Measurements from ENCODE around the gene KIF1B. TPM values are rescaled to one million over a fixed set of nuclear protein-coding genes. Genes with fewer than 3 reads are reported as not detected.
"Not testable (repeated sequence)": the region's sequence is repeated elsewhere in the genome, so short reads cannot be mapped to it uniquely, and the experiment has no call there.

Gene KIF1B
- total RNA-seq, 1 experiment from 2014 or later = 22.7 TPM

GRCh38 chr1:10245674-10246073 is 35.3 kb downstream of the KIF1B start:
- Histone ChIP-seq H3K27me3 (ENCODE audit: insufficient read depth, low read depth) (no peaks in the 10 kb centered on the region), H4K20me1 (ENCODE audit: insufficient read depth) (no peaks in the 10 kb centered on the region), H3K4me2 (no peak overlapping the region), H3F3A (ENCODE audit: insufficient read depth, low read depth) (no peaks in the 10 kb centered on the region), H3K79me2 (ENCODE audit: low read depth) (no peaks in the 10 kb centered on the region), H3K4me3 (no peak overlapping the region), H3K4me1 (replicated peaks; ENCODE audit: insufficient read depth) (no peaks in the 10 kb centered on the region), H3K36me3 (ENCODE audit: low read depth) (no peaks in the 10 kb centered on the region), H3K27ac (no peak overlapping the region), H2AFZ (no peak overlapping the region), H3K9me2 (ENCODE audit: insufficient read depth) (no peaks in the 10 kb centered on the region), H3K9me3 (ENCODE audit: insufficient read depth, low read depth) (no peaks in the 10 kb centered on the region)
- TF ChIP-seq CTCF (conservative IDR thresholded peaks at IDR 0.05) (no peak), EZH2 (IDR thresholded peaks at IDR 0.05; ENCODE audit: low read depth) (no peak)
- intact Hi-C loops (cut with micrococcal nuclease; ENCODE audit: unreplicated experiment) = no loop called here
- BruUV-seq (replicated peaks) = no TSS peak
- CTCF ChIA-PET = no interaction called here
- no peak for DNase-seq
- POLR2A ChIA-PET (ENCODE audit: unreplicated experiment) = no interaction called here

- ChIA-PET POLR2A (ENCODE audit: unreplicated experiment) (no interaction called here), CTCF (no interaction called here)
- no peak overlapping the region for H2AFZ ChIP-seq
- no peaks in the 10 kb centered on the region for H3K79me2 ChIP-seq (ENCODE audit: low read depth)
- no peaks in the 10 kb centered on the region for H3K36me3 ChIP-seq (ENCODE audit: low read depth)
- no peaks in the 10 kb centered on the region for H3F3A ChIP-seq (ENCODE audit: insufficient read depth, low read depth)
- H3K9me2 ChIP-seq (ENCODE audit: insufficient read depth) = no peaks in the 10 kb centered on the region
- intact Hi-C loops (cut with micrococcal nuclease; ENCODE audit: unreplicated experiment) = no loop called here
- BruUV-seq (replicated peaks) = no TSS peak
- H3K9me3 ChIP-seq (ENCODE audit: insufficient read depth, low read depth) = no peaks in the 10 kb centered on the region
- no peaks in the 10 kb centered on the region for H4K20me1 ChIP-seq (ENCODE audit: insufficient read depth)
- no peak overlapping the region for H3K27ac ChIP-seq
- DNase-seq = no peak
- H3K4me3 ChIP-seq = no peak overlapping the region
- H3K27me3 ChIP-seq (ENCODE audit: insufficient read depth, low read depth) = no peaks in the 10 kb centered on the region
- H3K4me1 ChIP-seq (replicated peaks; ENCODE audit: insufficient read depth) = no peaks in the 10 kb centered on the region
- no peak overlapping the region for H3K4me2 ChIP-seq
- TF ChIP-seq EZH2 (IDR thresholded peaks at IDR 0.05; ENCODE audit: low read depth) (no peak), CTCF (conservative IDR thresholded peaks at IDR 0.05) (no peak)
These were observed 39.6 kb downstream of the KIF1B start for GRCh38 chr1:10249808-10250457.

GRCh38 chr1:10250663-10251062 is 40.3 kb downstream of the KIF1B start:
- H3K4me3 ChIP-seq = no peak overlapping the region
- BruUV-seq (replicated peaks) = no TSS peak
- no peaks in the 10 kb centered on the region for H3F3A ChIP-seq (ENCODE audit: insufficient read depth, low read depth)
- intact Hi-C loops (cut with micrococcal nuclease; ENCODE audit: unreplicated experiment) = no loop called here
- H3K4me2 ChIP-seq = no peak overlapping the region
- TF ChIP-seq CTCF (conservative IDR thresholded peaks at IDR 0.05) (no peak), EZH2 (IDR thresholded peaks at IDR 0.05; ENCODE audit: low read depth) (no peak)
- DNase-seq = no peak
- CTCF ChIA-PET = no interaction called here
- POLR2A ChIA-PET (ENCODE audit: unreplicated experiment) = no interaction called here
- no peak overlapping the region for H2AFZ ChIP-seq
- H3K27ac ChIP-seq = no peak overlapping the region
- no peaks in the 10 kb centered on the region for H3K4me1 ChIP-seq (replicated peaks; ENCODE audit: insufficient read depth)
- no peaks in the 10 kb centered on the region for H3K27me3 ChIP-seq (ENCODE audit: insufficient read depth, low read depth)
- no peaks in the 10 kb centered on the region for H3K9me2 ChIP-seq (ENCODE audit: insufficient read depth)
- no peaks in the 10 kb centered on the region for H4K20me1 ChIP-seq (ENCODE audit: insufficient read depth)
- H3K79me2 ChIP-seq (ENCODE audit: low read depth) = no peaks in the 10 kb centered on the region
- no peaks in the 10 kb centered on the region for H3K36me3 ChIP-seq (ENCODE audit: low read depth)
- no peaks in the 10 kb centered on the region for H3K9me3 ChIP-seq (ENCODE audit: insufficient read depth, low read depth)

- H3K9me3 ChIP-seq (ENCODE audit: insufficient read depth, low read depth); H3F3A ChIP-seq (ENCODE audit: insufficient read depth, low read depth); H3K4me3 ChIP-seq; H3K4me1 ChIP-seq (replicated peaks; ENCODE audit: insufficient read depth); H4K20me1 ChIP-seq (ENCODE audit: insufficient read depth); DNase-seq; H3K27me3 ChIP-seq (ENCODE audit: insufficient read depth, low read depth); intact Hi-C loops (cut with micrococcal nuclease; ENCODE audit: unreplicated experiment); H3K36me3 ChIP-seq (ENCODE audit: low read depth); H3K9me2 ChIP-seq (ENCODE audit: insufficient read depth); H3K27ac ChIP-seq; H2AFZ ChIP-seq; H3K4me2 ChIP-seq; BruUV-seq (replicated peaks); H3K79me2 ChIP-seq (ENCODE audit: low read depth): not testable (repeated sequence)
- POLR2A ChIA-PET (ENCODE audit: unreplicated experiment) = interaction anchor here (0.7 kb wide), 1 partner anchor 1769 kb away, joined by 5 read pairs; no protein-coding TSS in a partner anchor
- CTCF ChIA-PET = interaction anchor here (0.7 kb wide), 1 partner anchor 241 kb away, joined by 8 read pairs; no protein-coding TSS in a partner anchor
These were observed 41.1 kb downstream of the KIF1B start for GRCh38 chr1:10251325-10252108.
